HFFc6 (cell line): Measurements from ENCODE around the gene LMX1B. TPM values are rescaled to one million over a fixed set of nuclear protein-coding genes. Genes with fewer than 3 reads are reported as not detected.

Experiments used
- DNase-seq: peaks from one replicate; pipeline ENCODE4 v3.0.0-alpha.2; 2018
- H3K27ac Mint-ChIP-seq: 2 replicates; pipeline ENCODE4 v1.8.0; 2020; ENCODE audit warnings: mild to moderate bottlenecking, mixed read lengths
- H3K27me3 Mint-ChIP-seq: 2 replicates; pipeline ENCODE4 v1.8.0; 2021; ENCODE audit warnings: mild to moderate bottlenecking, moderate library complexity, mixed read lengths; ENCODE audit not compliant: insufficient read depth
- H3K36me3 Mint-ChIP-seq: 2 replicates; pipeline ENCODE4 v1.8.0; 2021; ENCODE audit warnings: low read depth, mixed read lengths
- H3K4me1 Mint-ChIP-seq: 2 replicates; pipeline ENCODE4 v1.8.0; 2020; ENCODE audit warnings: low read depth, mixed read lengths
- H3K4me3 Mint-ChIP-seq: 2 replicates; pipeline ENCODE4 v1.8.0; 2020; ENCODE audit warnings: mild to moderate bottlenecking, moderate library complexity, mixed read lengths
- H3K9me3 Mint-ChIP-seq: 2 replicates; pipeline ENCODE4 v1.8.0; 2020; ENCODE audit warnings: mild to moderate bottlenecking, mixed read lengths
- total RNA-seq, 6 experiments: library from RNA; stranded (reverse); fragmentation: NEBNext Ultra II Directional; extraction: Animal tissue kit (Norgen Biotek cat#: 25700); gene quantifications; 2 replicates in 1 of 6; 3 replicates in 5 of 6; pipeline ENCODE4 v1.2.3, GENCODE V29; 2021
- TF ChIP-seq, protein P1 (sequence below): fragments of 200-600 bp; sonication (generic); IDR thresholded peaks from 2 replicates; pipeline ENCODE4 v1.5.0; 2021; ENCODE audit warnings: antibody characterized with exemption, mild to moderate bottlenecking

Gene LMX1B
- total RNA-seq, 6 experiments from 2014 or later, result not detected

DNA sequence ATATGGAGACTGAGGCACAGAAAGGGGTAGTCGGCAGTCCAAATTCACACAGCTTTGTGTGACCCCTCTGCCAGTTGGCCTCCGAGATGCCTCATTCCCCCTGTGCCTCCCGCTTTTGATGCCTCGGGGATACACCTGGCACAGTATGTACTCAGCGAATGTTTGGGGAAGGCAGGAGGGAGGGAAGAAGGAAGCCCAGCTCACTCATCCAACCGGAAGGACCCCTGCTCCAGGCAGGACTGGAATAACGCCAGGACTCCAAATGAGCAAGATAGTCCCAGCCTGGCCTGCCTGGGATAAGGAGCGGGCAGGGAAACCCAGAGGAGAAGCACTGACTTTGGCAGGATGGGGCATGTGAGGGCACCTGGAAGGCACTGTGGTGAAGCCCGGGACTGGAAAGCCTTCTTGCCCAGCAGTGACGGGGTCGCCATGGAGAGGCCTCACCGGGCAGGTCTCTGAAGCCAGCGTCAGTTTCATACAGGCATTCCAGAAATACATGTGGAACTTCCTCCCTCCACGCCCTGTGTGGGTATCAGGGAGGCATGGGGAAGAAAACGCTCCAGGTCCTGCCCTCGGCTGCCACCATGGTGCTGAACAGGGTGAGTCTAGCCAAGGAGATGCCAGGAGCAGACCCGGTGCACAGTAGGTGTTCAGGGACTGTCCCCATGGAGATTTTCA lies 20.3 kb downstream of the LMX1B start:
- no peak overlapping the region for H3K27ac Mint-ChIP-seq
- H3K27me3 Mint-ChIP-seq, result peaks cover 43% of the 10 kb centered on the region
- TF ChIP-seq, protein P1, sequence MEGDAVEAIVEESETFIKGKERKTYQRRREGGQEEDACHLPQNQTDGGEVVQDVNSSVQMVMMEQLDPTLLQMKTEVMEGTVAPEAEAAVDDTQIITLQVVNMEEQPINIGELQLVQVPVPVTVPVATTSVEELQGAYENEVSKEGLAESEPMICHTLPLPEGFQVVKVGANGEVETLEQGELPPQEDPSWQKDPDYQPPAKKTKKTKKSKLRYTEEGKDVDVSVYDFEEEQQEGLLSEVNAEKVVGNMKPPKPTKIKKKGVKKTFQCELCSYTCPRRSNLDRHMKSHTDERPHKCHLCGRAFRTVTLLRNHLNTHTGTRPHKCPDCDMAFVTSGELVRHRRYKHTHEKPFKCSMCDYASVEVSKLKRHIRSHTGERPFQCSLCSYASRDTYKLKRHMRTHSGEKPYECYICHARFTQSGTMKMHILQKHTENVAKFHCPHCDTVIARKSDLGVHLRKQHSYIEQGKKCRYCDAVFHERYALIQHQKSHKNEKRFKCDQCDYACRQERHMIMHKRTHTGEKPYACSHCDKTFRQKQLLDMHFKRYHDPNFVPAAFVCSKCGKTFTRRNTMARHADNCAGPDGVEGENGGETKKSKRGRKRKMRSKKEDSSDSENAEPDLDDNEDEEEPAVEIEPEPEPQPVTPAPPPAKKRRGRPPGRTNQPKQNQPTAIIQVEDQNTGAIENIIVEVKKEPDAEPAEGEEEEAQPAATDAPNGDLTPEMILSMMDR, result no peak
- H3K36me3 Mint-ChIP-seq, result no peaks in the 10 kb centered on the region
- DNase-seq, result no peak
- H3K4me3 Mint-ChIP-seq, result no peak overlapping the region
- no peaks in the 10 kb centered on the region for H3K9me3 Mint-ChIP-seq
- H3K4me1 Mint-ChIP-seq, result no peaks in the 10 kb centered on the region

DNA sequence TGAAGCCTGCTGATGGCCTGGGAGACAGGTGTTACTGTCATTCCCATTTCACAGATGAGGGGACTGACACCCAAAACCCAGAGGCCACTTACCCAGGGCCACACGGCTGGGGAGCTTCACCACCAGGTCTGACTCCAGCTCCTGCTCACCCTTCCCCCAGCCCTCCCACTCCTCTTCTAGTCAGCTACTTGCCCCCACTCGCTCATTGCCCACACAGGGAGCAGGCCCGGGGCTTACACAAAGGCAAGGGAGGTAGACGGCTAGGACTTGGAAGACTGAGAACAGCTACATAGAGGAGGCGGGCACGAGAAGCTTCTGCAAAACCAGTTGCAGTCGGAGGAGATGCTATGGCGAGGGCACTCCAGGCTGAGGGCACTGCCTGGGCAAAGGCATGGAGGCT lies 21.3 kb downstream of the LMX1B start:
- DNase-seq, result no peak
- no peaks in the 10 kb centered on the region for H3K36me3 Mint-ChIP-seq
- peaks cover 41% of the 10 kb centered on the region for H3K27me3 Mint-ChIP-seq
- no peak overlapping the region for H3K4me3 Mint-ChIP-seq
- H3K9me3 Mint-ChIP-seq, result no peaks in the 10 kb centered on the region
- H3K27ac Mint-ChIP-seq, result no peak overlapping the region
- TF ChIP-seq, protein P1, result no peak
- H3K4me1 Mint-ChIP-seq, result no peaks in the 10 kb centered on the region

DNA sequence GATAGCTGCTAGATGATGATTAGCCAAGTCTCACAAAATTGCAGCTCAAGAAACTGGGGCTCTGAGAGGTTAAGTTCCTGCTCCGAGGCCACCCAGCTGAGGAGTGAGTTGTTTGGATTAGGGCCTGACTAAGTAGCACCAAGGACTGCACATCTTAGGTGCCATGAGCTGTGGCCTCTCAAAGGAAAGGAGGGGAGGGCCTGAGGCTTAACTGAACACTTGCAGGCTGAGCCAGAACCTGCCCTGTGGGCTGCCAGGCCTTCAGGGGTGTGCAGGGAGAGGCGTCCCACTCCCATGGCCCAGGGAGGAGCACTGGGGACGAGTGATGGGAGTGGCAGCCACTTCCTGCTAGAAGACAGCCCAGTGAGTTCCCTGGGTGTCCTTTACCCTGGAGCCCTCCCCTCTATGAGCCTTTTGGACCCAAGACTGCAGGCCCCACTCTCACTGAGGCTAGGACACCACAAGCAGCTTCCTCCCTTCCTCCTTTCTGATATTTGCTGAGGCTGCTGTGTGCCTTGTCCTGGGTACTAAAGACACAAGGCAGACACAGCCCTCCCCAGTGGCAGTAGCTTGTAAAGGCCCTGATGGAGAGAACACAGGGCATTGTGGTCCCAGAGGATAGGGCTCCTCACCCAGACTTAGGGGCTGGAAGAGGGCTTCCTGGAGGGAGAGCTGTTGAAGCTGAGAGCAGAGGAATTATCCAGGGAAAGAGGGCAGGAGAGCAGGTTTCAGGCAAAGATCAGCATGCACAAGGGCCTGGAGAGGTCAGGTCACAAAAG lies 22.1 kb downstream of the LMX1B start:
- no peaks in the 10 kb centered on the region for H3K36me3 Mint-ChIP-seq
- no peaks in the 10 kb centered on the region for H3K4me1 Mint-ChIP-seq
- TF ChIP-seq, protein P1, result no peak
- H3K9me3 Mint-ChIP-seq, result no peaks in the 10 kb centered on the region
- no peak for DNase-seq
- H3K27ac Mint-ChIP-seq, result no peak overlapping the region
- H3K27me3 Mint-ChIP-seq, result peaks cover 41% of the 10 kb centered on the region
- no peak overlapping the region for H3K4me3 Mint-ChIP-seq

DNA sequence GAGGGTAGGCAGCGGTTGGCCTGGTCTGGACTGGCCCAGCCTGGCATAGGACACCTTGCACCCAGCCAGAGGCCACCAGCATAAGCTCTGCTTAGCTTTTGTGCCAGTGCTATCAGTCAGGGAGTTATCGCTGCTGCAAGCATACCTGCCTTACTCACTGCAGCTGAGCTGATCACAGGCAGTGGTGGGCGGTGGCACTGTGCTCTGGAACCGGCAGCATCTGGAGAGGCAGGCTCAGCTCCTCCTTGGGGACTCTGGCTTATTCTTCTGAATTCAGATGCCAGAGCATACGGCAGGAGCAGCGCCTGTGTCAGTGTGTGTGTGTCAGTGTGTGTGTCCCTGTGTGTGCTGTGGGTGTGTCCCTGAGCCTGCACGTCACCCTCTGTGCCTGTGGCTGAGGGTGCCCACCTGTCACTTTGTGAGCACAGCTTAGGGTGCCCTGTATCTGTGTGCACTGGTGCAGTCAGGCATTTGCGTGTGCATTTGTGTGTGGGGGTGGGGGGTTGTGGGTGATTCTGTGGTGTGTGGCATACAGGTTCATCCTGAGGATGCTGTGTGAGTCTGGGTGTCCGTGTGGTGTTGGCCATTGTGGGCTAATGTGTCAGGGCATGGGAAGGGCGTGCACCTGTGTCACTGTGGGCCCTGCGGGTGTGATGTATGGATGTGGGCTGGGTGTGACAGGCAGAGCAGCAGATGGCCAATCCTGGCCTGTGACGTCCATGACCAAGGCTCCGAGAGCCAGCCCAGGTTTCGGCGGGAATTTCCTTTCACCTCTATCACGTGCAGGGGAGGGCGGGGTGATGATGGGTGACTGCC lies 23.5 kb downstream of the LMX1B start:
- H3K27me3 Mint-ChIP-seq, result peaks cover 46% of the 10 kb centered on the region
- no peaks in the 10 kb centered on the region for H3K9me3 Mint-ChIP-seq
- TF ChIP-seq, protein P1, result no peak
- H3K4me3 Mint-ChIP-seq, result no peak overlapping the region
- DNase-seq, result no peak
- H3K36me3 Mint-ChIP-seq, result no peaks in the 10 kb centered on the region
- H3K27ac Mint-ChIP-seq, result no peak overlapping the region
- H3K4me1 Mint-ChIP-seq, result no peaks in the 10 kb centered on the region

DNA sequence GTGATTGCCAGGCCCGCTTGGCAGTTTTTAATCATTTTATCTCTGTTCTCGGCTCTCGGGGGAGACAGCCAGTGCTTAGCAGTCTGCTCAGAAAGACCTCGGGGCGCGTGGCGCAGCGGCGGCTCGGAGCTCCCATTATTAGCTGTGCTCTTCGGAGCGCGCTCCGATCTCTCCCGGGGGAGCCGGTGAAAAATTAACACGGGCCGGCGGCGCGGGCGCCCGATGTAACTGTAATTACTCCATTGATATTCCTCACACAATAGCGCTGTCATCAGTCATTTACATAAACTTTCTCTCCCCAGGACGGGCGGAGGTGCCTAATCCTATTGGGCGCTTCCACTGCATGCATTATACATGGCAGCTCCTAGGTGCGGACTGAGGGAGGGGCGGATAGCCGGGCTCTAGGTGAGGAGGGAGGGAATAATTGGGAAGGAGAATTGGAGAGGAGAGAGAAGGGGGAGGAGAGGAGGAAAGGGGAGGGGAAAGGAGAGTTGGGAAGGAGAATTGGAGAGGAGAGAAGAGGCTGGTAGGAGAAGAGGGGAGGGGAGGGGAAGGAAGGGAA lies 24.9 kb downstream of the LMX1B start:
- Mint-ChIP-seq H3K27me3 (peaks cover 52% of the 10 kb centered on the region), H3K27ac (no peak overlapping the region), H3K4me1 (no peaks in the 10 kb centered on the region), H3K36me3 (no peaks in the 10 kb centered on the region), H3K9me3 (no peaks in the 10 kb centered on the region), H3K4me3 (no peak overlapping the region)
- DNase-seq, result no peak
- TF ChIP-seq, protein P1, result no peak
